Urothelium cell line (cell line): ENCODE results near the gene HOXA6.

Source experiments
- DNase-seq: peaks from one replicate; pipeline ENCODE4 v3.0.0; 2011; ENCODE audit warnings: low spot score, mixed read lengths
- FAIRE-seq: peaks from 2 replicates; lab custom pipeline; 2011; peaks lifted over from hg19 to GRCh38; lab: Jason Lieb, UNC

HOXA6 gene

GRCh38 chr7:27163288-27164044 lies 15.9 kb upstream of the HOXA6 start:
- no peak for DNase-seq
- FAIRE-seq, result peak; percentile 83

- DNase-seq, result no peak
- FAIRE-seq, result no peak
These were observed 15.2 kb upstream of the HOXA6 start for GRCh38 chr7:27162561-27163287.

GRCh38 chr7:27161721-27162560 lies 14.4 kb upstream of the HOXA6 start:
- no peak for DNase-seq
- no peak for FAIRE-seq

GRCh38 chr7:27161214-27161720 lies 13.7 kb upstream of the HOXA6 start:
- no peak for FAIRE-seq
- DNase-seq, result no peak

GRCh38 chr7:27160546-27161213 lies 13.1 kb upstream of the HOXA6 start:
- FAIRE-seq, result peak; percentile 86
- DNase-seq, result peak; percentile 86

GRCh38 chr7:27160145-27160545 lies 12.6 kb upstream of the HOXA6 start:
- no peak for DNase-seq
- no peak for FAIRE-seq

- DNase-seq (no peak), FAIRE-seq (no peak)
These were observed 11.9 kb upstream of the HOXA6 start for GRCh38 chr7:27159266-27160144.

- FAIRE-seq, result no peak
These were observed 11.1 kb upstream of the HOXA6 start for GRCh38 chr7:27158436-27159265.

GRCh38 chr7:27157702-27158431 lies 10.3 kb upstream of the HOXA6 start:
- FAIRE-seq, result peak; percentile 53
- no peak for DNase-seq

More at GRCh38 chr7:27158436-27159265, 11.1 kb upstream of the HOXA6 start:
- no peak for DNase-seq

- no peak for DNase-seq
- FAIRE-seq, result peak; percentile 75
These were observed 9.5 kb upstream of the HOXA6 start for GRCh38 chr7:27156916-27157701.

- peak; percentile 80 for DNase-seq
- FAIRE-seq, result no peak
These were observed 8.9 kb upstream of the HOXA6 start, which contains the start of gene HOXA7 for GRCh38 chr7:27156508-27156898. HOXA7 (minus strand) TSS chr7:27156675; CDS start chr7:27156545, 130 bp downstream.

GRCh38 chr7:27155816-27156507 lies 8.4 kb upstream of the HOXA6 start:
- DNase-seq, result no peak

GRCh38 chr7:27154901-27155815 lies 7.6 kb upstream of the HOXA6 start:
- DNase-seq, result no peak
- FAIRE-seq, result no peak

More at GRCh38 chr7:27155816-27156507, 8.4 kb upstream of the HOXA6 start:
- FAIRE-seq, result peak; percentile 95

- FAIRE-seq (no peak), DNase-seq (no peak)
These were observed 6.8 kb upstream of the HOXA6 start for GRCh38 chr7:27154369-27154768.

GRCh38 chr7:27153526-27153925 lies 6.0 kb upstream of the HOXA6 start:
- DNase-seq (no peak), FAIRE-seq (no peak)
